Glutamatergic neuron (in vitro differentiated cells): ENCODE results near the gene GGA3. TPM values are rescaled to one million over a fixed set of nuclear protein-coding genes. Genes with fewer than 3 reads are reported as not detected.

Experiments used
- DNase-seq: peaks from one replicate; pipeline ENCODE4 v3.0.0; 2022
- H3K27ac Mint-ChIP-seq: one replicate; pipeline ENCODE4 v1.8.0; 2020; ENCODE audit warnings: mild to moderate bottlenecking, mixed read lengths, inconsistent platforms; ENCODE audit not compliant: unreplicated experiment
- H3K27me3 Mint-ChIP-seq: one replicate; pipeline ENCODE4 v1.8.0; 2020; ENCODE audit warnings: mild to moderate bottlenecking, moderate library complexity, mixed read lengths, inconsistent platforms; ENCODE audit not compliant: unreplicated experiment
- H3K36me3 Mint-ChIP-seq: one replicate; pipeline ENCODE4 v1.8.0; 2020; ENCODE audit warnings: mild to moderate bottlenecking, mixed read lengths, inconsistent platforms; ENCODE audit not compliant: unreplicated experiment
- H3K4me1 Mint-ChIP-seq: one replicate; pipeline ENCODE4 v1.8.0; 2020; ENCODE audit warnings: mild to moderate bottlenecking, low read depth, mixed read lengths, inconsistent platforms; ENCODE audit not compliant: unreplicated experiment
- H3K4me3 Mint-ChIP-seq: one replicate; pipeline ENCODE4 v1.8.0; 2020; ENCODE audit warnings: mild to moderate bottlenecking, mixed read lengths, inconsistent platforms; ENCODE audit not compliant: unreplicated experiment
- H3K9me3 Mint-ChIP-seq: one replicate; pipeline ENCODE4 v1.8.0; 2020; ENCODE audit warnings: mild to moderate bottlenecking, moderate library complexity, mixed read lengths, inconsistent platforms; ENCODE audit not compliant: unreplicated experiment
- CTCF ChIP-seq: fragments of 200-600 bp; sonication (generic); IDR thresholded peaks from one replicate; pipeline ENCODE4 v1.5.0; 2021; ENCODE audit not compliant: partially characterized antibody, unreplicated experiment
- total RNA-seq: library from RNA; stranded (reverse); fragmentation: NEBNext Ultra II Directional; extraction: Animal tissue kit (Norgen Biotek cat#: 25700); gene quantifications from one replicate; pipeline ENCODE4 v1.2.1, GENCODE V29; 2021; ENCODE audit not compliant: unreplicated experiment

Gene GGA3
- total RNA-seq, 1 donor from 2014 or later = 65.0 TPM

- Mint-ChIP-seq H3K27me3 (peaks cover 6% of the 10 kb centered on the region), H3K27ac (peak overlapping the region; percentile 2), H3K4me1 (peaks cover 24% of the 10 kb centered on the region), H3K4me3 (no peak overlapping the region), H3K36me3 (no peaks in the 10 kb centered on the region), H3K9me3 (peaks cover 6% of the 10 kb centered on the region)
- TF ChIP-seq CTCF = no peak
- DNase-seq = no peak
Observed at GRCh38 chr17:75252039-75252816, 9.2 kb downstream of the GGA3 start.

- H3K27ac Mint-ChIP-seq = peak overlapping the region; percentile 14
- H3K36me3 Mint-ChIP-seq = no peaks in the 10 kb centered on the region
- peaks cover 4% of the 10 kb centered on the region for H3K27me3 Mint-ChIP-seq
- DNase-seq = no peak
- peaks cover 6% of the 10 kb centered on the region for H3K9me3 Mint-ChIP-seq
- TF ChIP-seq CTCF = no peak
- H3K4me3 Mint-ChIP-seq = no peak overlapping the region
- H3K4me1 Mint-ChIP-seq = peaks cover 14% of the 10 kb centered on the region
Observed at GRCh38 chr17:75250009-75250471, 11.4 kb downstream of the GGA3 start.

- H3K27me3 Mint-ChIP-seq = peaks cover 4% of the 10 kb centered on the region
- no peaks in the 10 kb centered on the region for H3K36me3 Mint-ChIP-seq
- H3K4me3 Mint-ChIP-seq = no peak overlapping the region
- no peak for TF ChIP-seq CTCF
- H3K4me1 Mint-ChIP-seq = peaks cover 14% of the 10 kb centered on the region
- DNase-seq = no peak
- H3K27ac Mint-ChIP-seq = peak overlapping the region; percentile 14
- H3K9me3 Mint-ChIP-seq = peaks cover 6% of the 10 kb centered on the region
Observed at GRCh38 chr17:75249564-75249963, 11.8 kb downstream of the GGA3 start.

DNA sequence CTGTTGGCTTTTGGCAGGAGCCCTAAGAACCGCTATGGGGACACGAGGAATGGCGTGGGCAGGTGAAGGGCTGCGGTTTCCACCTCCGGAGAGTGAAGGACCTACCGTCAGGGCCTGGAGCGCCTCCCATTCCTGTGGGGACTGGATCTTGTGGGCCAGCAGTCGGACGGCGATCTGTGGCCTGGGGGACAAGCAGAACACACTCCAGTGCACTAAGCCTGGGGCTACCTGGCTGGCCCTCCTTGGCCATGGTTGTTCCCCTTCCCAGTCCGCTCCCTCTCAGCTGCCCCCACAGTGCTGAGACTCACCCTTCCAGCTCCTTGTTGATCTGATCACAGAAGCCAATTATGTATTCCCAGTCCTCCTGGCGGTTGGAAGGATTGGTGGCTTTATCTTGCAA is 15.0 kb downstream of the GGA3 start:
- Mint-ChIP-seq H3K9me3 (peaks cover 5% of the 10 kb centered on the region), H3K27ac (peak overlapping the region; percentile 15), H3K36me3 (no peaks in the 10 kb centered on the region), H3K27me3 (peaks cover 6% of the 10 kb centered on the region), H3K4me1 (peaks cover 12% of the 10 kb centered on the region), H3K4me3 (no peak overlapping the region)
- DNase-seq = no peak
- TF ChIP-seq CTCF = no peak

- H3K9me3 Mint-ChIP-seq = peaks cover 5% of the 10 kb centered on the region
- H3K27me3 Mint-ChIP-seq = peaks cover 7% of the 10 kb centered on the region
- TF ChIP-seq CTCF = no peak
- no peak for DNase-seq
- H3K4me3 Mint-ChIP-seq = no peak overlapping the region
- H3K36me3 Mint-ChIP-seq = no peaks in the 10 kb centered on the region
- peaks cover 9% of the 10 kb centered on the region for H3K4me1 Mint-ChIP-seq
- H3K27ac Mint-ChIP-seq = no peak overlapping the region
Observed at GRCh38 chr17:75245011-75245410, 16.4 kb downstream of the GGA3 start.
